DLD1 (cell line): ENCODE data around the gene FBXO24.
"Not testable (repeated sequence)": the region's sequence is repeated elsewhere in the genome, so short reads cannot be mapped to it uniquely, and the experiment has no call there.

Source experiments
- in situ Hi-C: cut with HindIII; loops from 2 replicates; pipeline ENCODE4 v1.10.0; 2017; ENCODE audit warnings: low sequenced_read_pairs

FBXO24 gene

GRCh38 chr7:100556541-100556940, 29.6 kb upstream of the FBXO24 start:
- in situ Hi-C loops = no loop called here

- in situ Hi-C loops = no loop called here
Observed at GRCh38 chr7:100559127-100559526, 27.0 kb upstream of the FBXO24 start.

- in situ Hi-C loops = no loop called here
Observed at GRCh38 chr7:100561491-100562194, 24.5 kb upstream of the FBXO24 start.

DNA sequence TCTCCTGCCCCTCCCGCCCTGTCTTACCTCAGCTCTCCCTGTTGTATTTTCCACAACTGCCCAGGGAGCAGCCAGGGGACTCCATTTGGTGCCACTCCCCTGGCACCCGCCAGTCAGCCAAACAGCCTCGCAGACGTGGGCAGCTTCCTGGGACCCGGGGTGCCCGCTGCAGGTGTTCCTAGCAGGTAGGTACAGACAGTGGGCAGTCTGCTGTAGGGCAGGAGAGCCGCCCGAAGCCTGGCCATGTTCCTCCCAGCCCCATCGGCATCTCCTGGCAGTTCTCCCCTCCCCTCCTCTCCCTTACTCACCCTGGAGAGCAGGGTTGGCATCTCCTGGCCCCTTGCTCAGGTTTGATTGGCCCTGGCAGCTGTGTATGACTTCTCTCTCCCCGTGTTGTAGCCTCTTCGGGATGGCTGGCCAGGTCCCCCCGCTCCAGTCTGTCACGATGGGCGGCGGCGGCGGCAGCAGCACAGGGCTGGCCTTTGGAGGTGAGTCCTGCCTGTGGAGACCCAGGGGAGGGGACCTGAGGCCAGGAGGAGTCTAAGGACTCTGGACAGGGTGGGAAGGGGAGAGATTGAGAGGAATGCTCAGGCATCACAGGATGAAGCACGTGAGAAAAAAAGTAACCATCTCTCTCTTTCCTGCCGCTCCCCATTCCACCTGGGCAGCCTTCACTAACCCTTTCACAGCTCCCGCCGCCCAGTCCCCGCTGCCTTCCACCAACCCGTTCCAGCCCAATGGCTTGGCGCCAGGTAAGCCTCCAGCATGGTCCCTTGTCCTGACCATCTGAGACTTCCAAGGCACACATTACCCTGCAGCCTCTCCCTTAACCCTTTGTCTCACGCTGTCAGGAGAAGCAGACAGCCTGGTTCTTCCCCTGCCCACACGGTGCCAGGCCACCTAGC, 23.7 kb upstream of the FBXO24 start:
- in situ Hi-C loops = no loop called here

DNA sequence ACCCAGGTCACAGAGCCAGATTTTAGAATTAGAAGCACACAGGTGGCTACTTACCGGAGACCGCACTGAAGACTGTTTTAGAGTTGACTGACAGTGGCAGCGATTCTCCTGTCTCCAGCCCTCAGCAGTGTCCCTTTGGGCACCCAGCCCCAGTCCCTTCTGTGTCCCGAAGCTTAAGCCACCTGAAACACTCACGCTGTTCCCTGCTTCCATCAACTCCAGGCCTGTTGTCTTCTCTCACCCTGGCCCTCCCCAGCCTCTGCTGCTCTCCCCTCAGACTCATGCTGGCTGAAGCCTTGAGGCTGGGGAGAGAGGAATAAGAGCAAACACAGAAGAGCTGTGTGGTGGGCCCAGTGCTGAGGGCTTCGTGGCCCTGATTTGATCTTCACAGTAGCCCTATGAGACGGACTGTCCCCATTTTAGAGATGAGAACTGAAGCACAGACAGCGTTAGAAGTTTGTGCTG, 23.0 kb upstream of the FBXO24 start:
- in situ Hi-C loops = no loop called here

DNA sequence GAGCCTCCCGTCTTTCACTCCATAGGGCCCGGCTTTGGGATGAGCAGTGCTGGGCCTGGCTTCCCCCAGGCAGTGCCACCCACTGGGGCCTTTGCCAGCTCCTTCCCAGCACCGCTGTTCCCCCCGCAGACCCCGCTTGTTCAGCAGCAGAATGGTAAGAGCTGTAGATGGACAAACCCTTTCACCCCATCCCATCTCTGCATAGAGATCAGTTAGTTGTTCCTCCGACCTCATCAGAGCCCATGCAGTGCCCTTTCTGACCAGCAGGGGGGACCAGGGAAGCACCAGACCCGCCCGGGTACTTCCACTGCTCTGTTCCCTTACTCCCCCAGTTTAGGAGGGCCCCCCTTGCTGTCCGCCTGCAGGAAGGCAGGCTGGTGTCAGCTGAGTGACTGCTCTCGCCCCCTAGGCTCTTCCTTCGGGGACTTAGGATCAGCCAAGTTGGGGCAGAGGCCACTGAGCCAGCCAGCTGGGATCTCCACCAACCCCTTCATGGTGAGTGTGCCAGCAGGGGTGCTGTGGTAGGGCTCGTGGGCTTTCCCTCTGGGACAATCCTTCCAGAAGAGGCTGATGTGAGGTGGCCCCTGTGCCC, 22.2 kb upstream of the FBXO24 start:
- in situ Hi-C loops = no loop called here

- in situ Hi-C loops = not testable (repeated sequence)
Observed at GRCh38 chr7:100564405-100564804, 21.7 kb upstream of the FBXO24 start.

DNA sequence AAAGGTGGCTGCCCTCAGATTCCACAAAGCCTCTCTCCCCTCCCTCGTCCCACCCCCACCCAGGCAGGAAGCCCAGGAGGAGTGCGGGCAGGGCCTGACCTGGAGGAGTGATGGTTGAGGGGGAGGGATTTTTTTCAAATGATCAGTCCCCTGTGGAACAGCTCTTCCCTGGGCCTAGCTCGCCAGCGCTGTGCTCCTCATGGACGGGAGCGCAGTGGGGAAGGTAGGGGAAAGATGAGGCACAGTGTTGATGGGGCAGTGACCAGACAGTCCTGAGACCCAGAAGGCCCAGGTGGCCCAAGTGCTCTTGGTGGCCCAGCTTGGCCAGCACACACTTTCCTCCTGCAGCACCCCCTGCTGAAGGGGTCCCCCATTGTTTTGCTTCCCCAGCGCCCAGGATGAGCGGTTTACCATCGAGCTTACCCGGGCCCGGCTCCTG, 21.0 kb upstream of the FBXO24 start:
- in situ Hi-C loops = no loop called here

GRCh38 chr7:100566018-100566531, 20.1 kb upstream of the FBXO24 start:
- in situ Hi-C loops = no loop called here

DNA sequence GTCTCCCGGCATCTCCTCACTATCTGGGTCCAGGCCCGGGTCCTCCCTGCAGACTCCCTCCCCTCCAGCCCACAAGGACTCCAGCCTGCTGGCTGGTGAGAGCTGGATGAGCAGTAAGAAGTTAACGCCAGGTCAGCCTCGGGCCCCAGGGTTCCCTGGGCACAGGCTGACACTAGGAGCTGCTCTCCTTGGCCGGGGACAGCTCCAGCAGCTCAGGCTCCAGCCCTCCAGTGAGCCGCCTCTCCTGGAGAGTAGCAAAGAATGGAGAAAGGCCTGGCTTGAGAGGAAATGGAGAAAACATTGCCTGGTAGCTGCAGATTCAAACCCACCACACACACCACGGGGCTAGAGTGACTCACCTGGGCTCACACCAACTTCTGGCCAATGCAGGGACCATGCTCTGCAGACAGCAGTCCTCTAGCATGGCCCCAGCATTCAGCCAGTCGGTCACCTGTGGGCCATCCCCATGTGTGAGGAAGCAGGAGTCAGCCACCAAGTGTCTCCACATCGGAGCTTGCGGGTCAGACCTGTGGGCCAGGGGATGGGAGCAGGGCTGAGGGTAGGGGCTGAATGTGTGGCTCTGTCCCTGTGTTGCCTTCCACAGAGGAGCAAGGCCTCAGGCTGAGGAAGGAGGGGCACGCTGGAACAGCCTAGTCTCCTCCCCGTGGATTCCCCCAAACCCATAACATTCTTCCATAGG, 18.9 kb upstream of the FBXO24 start:
- in situ Hi-C loops = no loop called here

DNA sequence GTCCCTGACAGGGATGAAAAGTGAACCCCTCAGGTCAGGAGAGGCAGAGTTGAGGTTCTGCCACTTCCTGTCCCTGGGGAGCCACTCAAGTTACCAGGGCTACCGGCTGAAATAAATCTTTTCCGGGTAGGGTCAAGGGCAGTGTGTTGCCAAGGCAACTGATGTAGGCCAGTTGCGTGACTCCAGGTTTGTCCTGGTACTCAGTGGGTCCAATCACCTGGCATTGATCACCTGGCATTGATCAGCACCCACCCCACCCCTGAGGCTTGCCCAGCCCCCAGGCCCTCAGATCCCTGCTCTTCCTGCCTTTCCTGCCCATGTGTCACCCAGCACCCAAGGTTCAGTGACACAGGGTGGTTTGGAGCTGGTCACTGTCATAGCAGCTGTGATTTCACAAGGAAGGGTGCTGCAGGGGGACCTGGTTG, 18.4 kb upstream of the FBXO24 start:
- in situ Hi-C loops = no loop called here

DNA sequence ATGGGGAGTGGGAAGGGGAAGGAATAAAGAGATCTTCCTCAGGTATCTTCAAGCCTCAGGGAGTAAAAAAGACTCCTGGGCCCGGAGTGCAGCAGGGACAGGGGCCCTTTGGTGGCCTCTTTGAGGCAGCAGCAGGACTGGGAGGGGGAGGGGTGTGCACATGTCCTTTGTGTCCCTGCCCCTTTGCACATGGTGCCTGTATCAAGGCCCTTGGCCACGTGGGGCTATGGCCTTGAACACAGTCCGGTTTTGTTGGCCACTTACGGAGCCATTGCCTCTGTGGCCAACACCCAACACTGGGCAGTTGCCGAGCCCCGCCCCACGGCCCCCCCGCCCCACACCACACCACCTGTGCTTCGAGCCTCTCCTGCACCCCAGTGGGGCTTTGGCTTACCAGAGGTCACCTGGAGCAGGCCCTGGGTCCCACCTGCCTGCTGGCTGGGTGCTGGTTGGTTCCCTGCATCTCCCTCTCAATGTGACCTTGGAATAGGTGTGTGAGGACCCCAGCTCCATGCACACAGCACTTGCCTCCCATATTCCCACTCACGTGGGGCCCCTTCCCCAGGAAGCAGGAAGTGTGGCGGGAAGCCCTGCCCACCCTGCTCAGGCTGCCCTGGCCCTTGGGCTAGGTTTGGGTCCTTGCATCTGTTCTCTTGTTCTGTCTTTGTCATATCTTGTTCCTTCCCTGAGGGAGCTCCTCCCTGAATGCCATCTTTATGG, 17.8 kb upstream of the FBXO24 start:
- in situ Hi-C loops = no loop called here

- in situ Hi-C loops = no loop called here
Observed at GRCh38 chr7:100568896-100569844, 17.0 kb upstream of the FBXO24 start.

DNA sequence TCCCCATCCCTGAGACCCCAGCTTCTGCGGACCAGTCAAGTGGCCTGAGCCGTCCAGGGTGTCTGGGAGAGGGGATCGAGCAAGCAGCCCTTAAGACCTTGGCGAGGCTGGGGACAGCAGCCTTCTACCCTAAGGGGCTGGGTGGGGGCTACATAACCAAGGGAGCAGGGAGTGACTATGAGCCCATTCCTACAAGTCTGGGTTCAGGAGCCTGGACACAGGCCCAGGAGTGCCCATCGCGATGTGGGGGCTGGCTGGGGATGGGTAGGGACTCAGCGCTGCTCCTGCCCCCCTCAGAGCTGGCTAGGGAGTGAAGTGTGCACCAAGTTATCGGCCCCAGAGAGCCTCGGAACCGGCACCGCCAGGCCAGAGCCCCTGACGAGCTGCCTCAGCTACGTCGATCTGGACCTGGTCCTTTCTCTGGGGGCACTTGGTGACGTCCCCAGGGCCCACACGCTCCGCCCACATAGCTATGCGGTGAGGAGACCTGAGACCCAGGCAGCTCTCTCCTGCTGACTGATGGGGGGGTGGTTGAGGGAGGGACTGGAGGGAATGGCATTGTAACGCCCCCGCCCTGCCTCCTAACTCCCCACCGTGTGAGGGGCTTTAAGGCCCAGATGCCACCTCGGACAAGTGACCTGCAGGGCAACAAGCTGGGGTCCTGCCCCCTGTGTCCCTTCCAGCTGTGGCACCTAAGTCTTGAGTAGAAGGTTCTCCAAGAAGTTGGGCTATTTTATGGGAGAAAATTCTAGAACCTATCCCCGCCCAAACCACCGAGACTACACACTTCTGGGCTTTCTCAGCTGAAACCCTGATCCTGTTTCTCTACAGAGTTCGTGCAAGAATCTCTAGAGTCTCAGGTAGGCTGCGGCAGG, 14.9 kb upstream of the FBXO24 start:
- in situ Hi-C loops = no loop called here

GRCh38 chr7:100571829-100572116, 14.4 kb upstream of the FBXO24 start:
- in situ Hi-C loops = no loop called here

DNA sequence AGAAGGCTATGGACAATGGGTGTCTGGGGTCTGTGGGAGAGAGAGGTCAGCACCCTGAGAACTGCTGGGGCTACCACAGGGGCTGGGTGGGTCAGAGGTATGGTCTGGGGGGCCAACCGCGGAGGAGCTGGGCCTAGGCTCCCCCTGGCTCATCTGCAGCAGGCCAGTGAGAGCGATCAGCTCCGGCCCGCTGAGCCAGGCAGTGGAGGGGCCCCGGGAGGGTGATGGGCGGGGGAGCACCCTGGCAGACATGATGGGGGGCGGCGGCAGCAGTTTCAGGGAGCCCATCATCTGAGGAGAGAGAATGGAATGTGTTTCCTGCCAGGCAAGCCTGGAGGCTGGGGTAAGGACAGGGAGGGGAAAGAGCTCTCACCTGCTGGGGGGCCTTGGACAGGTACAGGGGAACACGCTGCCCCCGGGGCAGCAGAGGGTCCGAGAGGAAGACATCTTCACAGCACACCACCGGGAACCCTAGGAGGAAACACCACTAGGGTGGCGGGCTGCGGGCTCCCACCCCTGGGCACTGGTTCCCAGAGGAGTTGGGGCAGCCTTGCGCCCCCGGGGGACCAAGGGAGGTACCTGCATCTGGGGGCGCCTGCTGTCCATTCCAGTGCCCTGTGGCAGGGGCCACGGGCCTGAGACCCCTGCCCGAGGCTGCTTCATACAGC, 13.7 kb upstream of the FBXO24 start:
- in situ Hi-C loops = no loop called here

- in situ Hi-C loops = no loop called here
Observed at GRCh38 chr7:100572949-100573675, 13.0 kb upstream of the FBXO24 start.
